ENCODE measurements around the gene ZDBF2.

ZDBF2 gene

DNA sequence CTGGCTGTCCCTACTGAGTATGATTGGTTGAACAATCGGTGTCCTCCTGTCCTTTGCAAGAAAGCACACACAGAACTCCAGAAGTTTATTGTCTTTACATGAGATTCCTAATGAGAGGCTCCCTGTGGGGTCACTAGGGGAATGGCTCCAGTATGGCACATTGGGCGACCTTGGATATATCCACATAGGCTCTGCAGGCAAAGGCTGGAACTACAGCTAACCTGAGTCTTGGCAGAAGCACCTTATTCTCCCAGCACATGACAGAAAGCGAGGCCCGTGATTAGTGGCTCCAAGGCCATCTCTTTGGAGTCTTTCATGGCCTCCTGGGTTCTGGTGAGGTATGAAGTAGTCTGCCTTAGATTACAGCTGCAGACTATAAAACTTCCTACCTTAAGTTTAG is 49.0 kb downstream of the ZDBF2 start:
- H3K27me3 ChIP-seq (replicated peaks in 2 of 5; ENCODE audit: control insufficient read depth in 4 of 5, insufficient read depth in 5 of 5, low read length in 4 of 5) = no peaks in the 10 kb centered on the region
- H3K36me3 ChIP-seq (ENCODE audit: control insufficient read depth in 4 of 4, insufficient read depth in 4 of 4, low read length in 3 of 4) = peaks cover 0 to 3% (median 0%) of the 10 kb centered on the region in 4 experiments
- 94% methylated on average over 4 of the region's 4 CpGs for WGBS (ENCODE audit: insufficient coverage)
- POLR2A ChIA-PET = no interaction called here
- peaks cover 1 to 11% (median 5%) of the 10 kb centered on the region in 5 experiments for H3K9me3 ChIP-seq (ENCODE audit: control extremely low read depth in 1 of 5, control insufficient read depth in 4 of 5, insufficient read depth in 2 of 5, low read depth in 1 of 5, low read length in 4 of 5)
- H3K27ac ChIP-seq (ENCODE audit: insufficient read depth in 1 of 2, low read depth in 1 of 2, low read length in 2 of 2, poor library complexity in 1 of 2, severe bottlenecking in 2 of 2) = no peak overlapping the region
- CTCF ChIA-PET = interaction anchor here (1.2 kb wide), 1 partner anchor 14 kb away, joined by 3 read pairs; no protein-coding TSS in a partner anchor
- no peak overlapping the region for H3K4me3 ChIP-seq (ENCODE audit: control insufficient read depth in 1 of 7, extremely low read depth in 1 of 7, insufficient read depth in 4 of 7, low read depth in 2 of 7, low read length in 6 of 7)
- no peak for DNase-seq
- H3K4me1 ChIP-seq (ENCODE audit: control extremely low read depth in 1 of 4, control insufficient read depth in 4 of 4, insufficient read depth in 4 of 4, low read length in 3 of 4) = no peaks in the 10 kb centered on the region

- Histone ChIP-seq H3K27me3 (replicated peaks in 2 of 5; ENCODE audit: control insufficient read depth in 4 of 5, insufficient read depth in 5 of 5, low read length in 4 of 5) (no peaks in the 10 kb centered on the region), H3K9me3 (ENCODE audit: control extremely low read depth in 1 of 5, control insufficient read depth in 4 of 5, insufficient read depth in 2 of 5, low read depth in 1 of 5, low read length in 4 of 5) (no peaks in the 10 kb centered on the region), H3K27ac (ENCODE audit: insufficient read depth in 1 of 2, low read depth in 1 of 2, low read length in 2 of 2, poor library complexity in 1 of 2, severe bottlenecking in 2 of 2) (no peak overlapping the region), H3K4me1 (ENCODE audit: control extremely low read depth in 1 of 4, control insufficient read depth in 4 of 4, insufficient read depth in 4 of 4, low read length in 3 of 4) (no peaks in the 10 kb centered on the region), H3K4me3 (ENCODE audit: control insufficient read depth in 1 of 7, extremely low read depth in 1 of 7, insufficient read depth in 4 of 7, low read depth in 2 of 7, low read length in 6 of 7) (no peak overlapping the region), H3K36me3 (ENCODE audit: control insufficient read depth in 4 of 4, insufficient read depth in 4 of 4, low read length in 3 of 4) (no peaks in the 10 kb centered on the region)
- WGBS (ENCODE audit: insufficient coverage) = 93% methylated on average over 3 of the region's 6 CpGs
- DNase-seq = no peak
- POLR2A ChIA-PET = no interaction called here
- CTCF ChIA-PET = no interaction called here
Measured at GRCh38 chr2:206324869-206325268, 50.4 kb downstream of the ZDBF2 start.

DNA sequence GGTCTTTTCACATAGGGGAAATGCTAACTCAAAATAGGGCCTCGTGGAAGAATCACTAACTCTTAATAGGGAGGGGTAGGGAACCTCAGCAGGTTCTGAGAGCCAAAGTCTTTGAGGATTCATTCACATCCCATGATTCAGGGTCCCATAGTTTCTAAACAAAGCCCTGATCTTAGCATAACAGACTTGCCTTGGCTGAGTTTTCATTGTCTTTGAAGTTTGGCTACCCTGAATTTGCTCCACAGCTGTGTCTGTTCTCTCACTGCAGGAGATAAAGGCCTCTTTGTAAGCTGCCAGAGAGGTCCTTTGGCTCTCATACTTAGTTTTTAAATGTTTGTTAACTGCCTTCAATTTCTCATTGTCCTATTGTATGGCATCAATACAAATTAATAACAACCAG is 54.5 kb downstream of the ZDBF2 start:
- no peak overlapping the region for H3K27ac ChIP-seq (ENCODE audit: insufficient read depth in 1 of 2, low read depth in 1 of 2, low read length in 2 of 2, poor library complexity in 1 of 2, severe bottlenecking in 2 of 2)
- 80% methylated on average over 1 of the region's 1 CpG for WGBS (ENCODE audit: insufficient coverage)
- CTCF ChIA-PET = interaction anchor here (1.1 kb wide), 1 partner anchor 30 kb away, joined by 3 read pairs; no protein-coding TSS in a partner anchor

GRCh38 chr2:206336861-206337260 is 62.4 kb downstream of the ZDBF2 start:
- Histone ChIP-seq H3K36me3 (ENCODE audit: control insufficient read depth in 4 of 4, insufficient read depth in 4 of 4, low read length in 3 of 4) (no peaks in the 10 kb centered on the region), H3K27me3 (replicated peaks in 2 of 5; ENCODE audit: control insufficient read depth in 4 of 5, insufficient read depth in 5 of 5, low read length in 4 of 5) (no peaks in the 10 kb centered on the region), H3K4me1 (ENCODE audit: control extremely low read depth in 1 of 4, control insufficient read depth in 4 of 4, insufficient read depth in 4 of 4, low read length in 3 of 4) (no peaks in the 10 kb centered on the region), H3K4me3 (ENCODE audit: control insufficient read depth in 1 of 7, extremely low read depth in 1 of 7, insufficient read depth in 4 of 7, low read depth in 2 of 7, low read length in 6 of 7) (no peak overlapping the region), H3K27ac (ENCODE audit: insufficient read depth in 1 of 2, low read depth in 1 of 2, low read length in 2 of 2, poor library complexity in 1 of 2, severe bottlenecking in 2 of 2) (no peak overlapping the region), H3K9me3 (ENCODE audit: control extremely low read depth in 1 of 5, control insufficient read depth in 4 of 5, insufficient read depth in 2 of 5, low read depth in 1 of 5, low read length in 4 of 5) (no peaks in the 10 kb centered on the region)
- no CpG with 5 or more reads among the region's 2 CpGs for WGBS (ENCODE audit: insufficient coverage)
- no peak for DNase-seq
- POLR2A ChIA-PET = no interaction called here
- CTCF ChIA-PET = no interaction called here

More for the DNA sequence above, 54.5 kb downstream of the ZDBF2 start:
- no peak overlapping the region for H3K4me3 ChIP-seq (ENCODE audit: control insufficient read depth in 1 of 7, extremely low read depth in 1 of 7, insufficient read depth in 4 of 7, low read depth in 2 of 7, low read length in 6 of 7)
- POLR2A ChIA-PET = no interaction called here
- H3K27me3 ChIP-seq (replicated peaks in 2 of 5; ENCODE audit: control insufficient read depth in 4 of 5, insufficient read depth in 5 of 5, low read length in 4 of 5) = no peaks in the 10 kb centered on the region
- no peaks in the 10 kb centered on the region for H3K4me1 ChIP-seq (ENCODE audit: control extremely low read depth in 1 of 4, control insufficient read depth in 4 of 4, insufficient read depth in 4 of 4, low read length in 3 of 4)
- no peak for DNase-seq
- H3K9me3 ChIP-seq (ENCODE audit: control extremely low read depth in 1 of 5, control insufficient read depth in 4 of 5, insufficient read depth in 2 of 5, low read depth in 1 of 5, low read length in 4 of 5) = no peaks in the 10 kb centered on the region
- H3K36me3 ChIP-seq (ENCODE audit: control insufficient read depth in 4 of 4, insufficient read depth in 4 of 4, low read length in 3 of 4) = no peaks in the 10 kb centered on the region

DNA sequence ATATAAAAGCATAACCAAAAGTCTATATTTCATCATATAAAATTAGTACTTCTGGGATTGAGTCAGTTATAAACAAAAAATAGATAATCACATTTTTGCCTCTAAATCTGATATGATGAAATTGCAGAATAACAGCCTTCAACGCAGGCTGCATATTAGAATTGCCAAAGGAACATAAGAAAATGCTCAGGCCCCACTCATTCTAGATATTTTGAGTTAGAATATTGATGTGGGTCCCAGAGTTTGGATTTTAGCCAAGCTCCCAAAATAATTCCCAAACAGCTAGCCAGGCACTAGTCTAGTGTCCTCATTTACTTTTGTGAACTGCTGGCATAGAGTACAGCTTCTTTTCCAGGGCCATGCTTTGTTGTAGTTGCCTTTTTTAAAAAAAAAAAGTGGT is 63.5 kb downstream of the ZDBF2 start:
- WGBS (ENCODE audit: insufficient coverage) = no CpG with 5 or more reads among the region's 1 CpG
- Histone ChIP-seq H3K36me3 (ENCODE audit: control insufficient read depth in 4 of 4, insufficient read depth in 4 of 4, low read length in 3 of 4) (no peaks in the 10 kb centered on the region), H3K27ac (ENCODE audit: insufficient read depth in 1 of 2, low read depth in 1 of 2, low read length in 2 of 2, poor library complexity in 1 of 2, severe bottlenecking in 2 of 2) (no peak overlapping the region), H3K4me1 (ENCODE audit: control extremely low read depth in 1 of 4, control insufficient read depth in 4 of 4, insufficient read depth in 4 of 4, low read length in 3 of 4) (no peaks in the 10 kb centered on the region), H3K4me3 (ENCODE audit: control insufficient read depth in 1 of 7, extremely low read depth in 1 of 7, insufficient read depth in 4 of 7, low read depth in 2 of 7, low read length in 6 of 7) (no peak overlapping the region), H3K27me3 (replicated peaks in 2 of 5; ENCODE audit: control insufficient read depth in 4 of 5, insufficient read depth in 5 of 5, low read length in 4 of 5) (no peaks in the 10 kb centered on the region), H3K9me3 (ENCODE audit: control extremely low read depth in 1 of 5, control insufficient read depth in 4 of 5, insufficient read depth in 2 of 5, low read depth in 1 of 5, low read length in 4 of 5) (no peaks in the 10 kb centered on the region)
- POLR2A ChIA-PET = no interaction called here
- CTCF ChIA-PET = no interaction called here
- no peak for DNase-seq

DNA sequence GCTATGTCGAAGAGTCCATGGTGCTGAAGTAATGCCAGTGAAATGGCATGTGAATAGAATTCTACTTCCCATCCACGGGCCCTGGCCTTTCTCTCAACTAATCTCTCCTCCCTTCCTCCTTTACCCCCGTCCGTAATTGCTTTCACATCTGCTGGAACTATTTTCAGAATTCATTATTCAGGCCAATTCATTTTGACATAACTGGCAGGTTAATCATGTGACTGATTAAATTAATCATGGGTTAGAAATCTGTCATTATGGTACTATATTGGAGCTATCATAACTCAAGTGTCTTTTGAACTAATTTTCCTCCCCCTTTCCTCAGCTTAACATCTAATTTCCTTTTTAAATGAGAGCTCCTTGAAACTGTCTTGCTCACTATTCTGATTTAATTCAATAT is 66.9 kb downstream of the ZDBF2 start:
- no peak for DNase-seq
- H3K9me3 ChIP-seq (ENCODE audit: control extremely low read depth in 1 of 5, control insufficient read depth in 4 of 5, insufficient read depth in 2 of 5, low read depth in 1 of 5, low read length in 4 of 5) = peaks cover 0 to 4% (median 0%) of the 10 kb centered on the region in 5 experiments
- ChIA-PET POLR2A (no interaction called here), CTCF (no interaction called here)
- WGBS (ENCODE audit: insufficient coverage) = 83% methylated on average over 2 of the region's 4 CpGs
- no peak overlapping the region for H3K27ac ChIP-seq (ENCODE audit: insufficient read depth in 1 of 2, low read depth in 1 of 2, low read length in 2 of 2, poor library complexity in 1 of 2, severe bottlenecking in 2 of 2)
- H3K4me1 ChIP-seq (ENCODE audit: control extremely low read depth in 1 of 4, control insufficient read depth in 4 of 4, insufficient read depth in 4 of 4, low read length in 3 of 4) = no peaks in the 10 kb centered on the region
- H3K4me3 ChIP-seq (ENCODE audit: control insufficient read depth in 1 of 7, extremely low read depth in 1 of 7, insufficient read depth in 4 of 7, low read depth in 2 of 7, low read length in 6 of 7) = no peak overlapping the region
- H3K36me3 ChIP-seq (ENCODE audit: control insufficient read depth in 4 of 4, insufficient read depth in 4 of 4, low read length in 3 of 4) = no peaks in the 10 kb centered on the region
- H3K27me3 ChIP-seq (replicated peaks in 2 of 5; ENCODE audit: control insufficient read depth in 4 of 5, insufficient read depth in 5 of 5, low read length in 4 of 5) = no peaks in the 10 kb centered on the region

GRCh38 chr2:206343144-206343543 is 68.7 kb downstream of the ZDBF2 start:
- H3K4me1 ChIP-seq (ENCODE audit: control extremely low read depth in 1 of 4, control insufficient read depth in 4 of 4, insufficient read depth in 4 of 4, low read length in 3 of 4) = no peaks in the 10 kb centered on the region
- H3K27ac ChIP-seq (ENCODE audit: insufficient read depth in 1 of 2, low read depth in 1 of 2, low read length in 2 of 2, poor library complexity in 1 of 2, severe bottlenecking in 2 of 2) = no peak overlapping the region
- H3K9me3 ChIP-seq (ENCODE audit: control extremely low read depth in 1 of 5, control insufficient read depth in 4 of 5, insufficient read depth in 2 of 5, low read depth in 1 of 5, low read length in 4 of 5) = peaks cover 0 to 4% (median 0%) of the 10 kb centered on the region in 5 experiments
- no peak overlapping the region for H3K4me3 ChIP-seq (ENCODE audit: control insufficient read depth in 1 of 7, extremely low read depth in 1 of 7, insufficient read depth in 4 of 7, low read depth in 2 of 7, low read length in 6 of 7)
- DNase-seq = no peak
- 100% methylated on average over 4 of the region's 4 CpGs for WGBS (ENCODE audit: insufficient coverage)
- CTCF ChIA-PET = no interaction called here
- H3K27me3 ChIP-seq (replicated peaks in 2 of 5; ENCODE audit: control insufficient read depth in 4 of 5, insufficient read depth in 5 of 5, low read length in 4 of 5) = no peaks in the 10 kb centered on the region
- POLR2A ChIA-PET = no interaction called here
- no peaks in the 10 kb centered on the region for H3K36me3 ChIP-seq (ENCODE audit: control insufficient read depth in 4 of 4, insufficient read depth in 4 of 4, low read length in 3 of 4)
